Islet of Langerhans (tissue), 1 donor: Measurements from ENCODE around the gene ZNF579.

Source experiments
- FAIRE-seq: peaks from one replicate; lab custom pipeline; 2011; peaks lifted over from hg19 to GRCh38; lab: Jason Lieb, UNC

Gene ZNF579

GRCh38 chr19:55611983-55612645 is 31.5 kb upstream of the ZNF579 start:
- no peak for FAIRE-seq

- no peak for FAIRE-seq
Measured at GRCh38 chr19:55611300-55611982, 30.8 kb upstream of the ZNF579 start.

GRCh38 chr19:55609326-55609725 is 28.7 kb upstream of the ZNF579 start:
- no peak for FAIRE-seq

GRCh38 chr19:55606817-55607216 is 26.2 kb upstream of the ZNF579 start:
- no peak for FAIRE-seq

- FAIRE-seq: no peak
Measured at GRCh38 chr19:55606471-55606787, 25.8 kb upstream of the ZNF579 start.

- FAIRE-seq: no peak
Measured at GRCh38 chr19:55605637-55606470, 25.2 kb upstream of the ZNF579 start, which contains the start of gene ZNF865. Gene ZNF865 (plus strand): TSS chr19:55605647. CDS start chr19:55613619, 7,972 bp downstream.

- FAIRE-seq: no peak
Measured at GRCh38 chr19:55605207-55605636, 24.6 kb upstream of the ZNF579 start.

GRCh38 chr19:55603581-55604292 is 23.1 kb upstream of the ZNF579 start:
- no peak for FAIRE-seq

GRCh38 chr19:55603115-55603514 is 22.5 kb upstream of the ZNF579 start:
- FAIRE-seq: no peak

- FAIRE-seq: no peak
Measured at GRCh38 chr19:55602104-55603001, 21.7 kb upstream of the ZNF579 start.

- FAIRE-seq: no peak
Measured at GRCh38 chr19:55601084-55601483, 20.4 kb upstream of the ZNF579 start.

- no peak for FAIRE-seq
Measured at GRCh38 chr19:55600662-55601028, 20.0 kb upstream of the ZNF579 start.

- FAIRE-seq: no peak
Measured at GRCh38 chr19:55599842-55600661, 19.4 kb upstream of the ZNF579 start, which contains the start of gene ZNF524. Gene ZNF524 (plus strand): TSS chr19:55600288. CDS start chr19:55602113, 1,825 bp downstream.

GRCh38 chr19:55599468-55599841 is 18.8 kb upstream of the ZNF579 start, which contains the start of gene FIZ1:
Gene FIZ1 (minus strand): TSS chr19:55599517. CDS start chr19:55597865, 1,652 bp downstream.
- no peak for FAIRE-seq

GRCh38 chr19:55598719-55599467 is 18.2 kb upstream of the ZNF579 start:
- FAIRE-seq: no peak

GRCh38 chr19:55598034-55598433 is 17.4 kb upstream of the ZNF579 start:
- no peak for FAIRE-seq

- no peak for FAIRE-seq
Measured at GRCh38 chr19:55597501-55597921, 16.9 kb upstream of the ZNF579 start.

- no peak for FAIRE-seq
Measured at GRCh38 chr19:55596304-55596703, 15.7 kb upstream of the ZNF579 start.

- FAIRE-seq: no peak
Measured at GRCh38 chr19:55594996-55595545, 14.4 kb upstream of the ZNF579 start.
